HepG2 (cell line): ENCODE data around the gene ZBP1. TPM values are rescaled to one million over a fixed set of nuclear protein-coding genes. Genes with fewer than 3 reads are reported as not detected.

Experiments used
- ATAC-seq: fragments of 200-7000 bp; cut with Tn5 transposase; 3 replicates; pipeline ENCODE4 v1.9.1; 2020; ENCODE audit warnings: mild to moderate bottlenecking, moderate library complexity
- BruUV-seq: library from RNA; stranded (reverse); fragments of 400-500 nt; replicated peaks from 2 replicates; lab custom pipeline; 2021; lab: Mats Ljungman, UMichigan
- CTCF ChIA-PET: fragments of 300-600 bp; formaldehyde crosslinking; extraction: SDS; loops from one replicate; lab custom pipeline; 2021; ENCODE audit warnings: low total read pairs, inconsistent platforms, low intra/inter-chr PET ratio; lab: Yijun Ruan, JAX
- POLR2A ChIA-PET: fragments of 350-600 bp; sonication (Branson Sonifier 250); formaldehyde crosslinking; loops from one replicate; lab custom pipeline; 2020; ENCODE audit warnings: antibody characterized with exemption, inconsistent platforms; lab: Yijun Ruan, JAX
- DNase-seq: peaks from one replicate; pipeline ENCODE4 v3.0.0-alpha.2; 2015; ENCODE audit warnings: low spot score
- FAIRE-seq: peaks from 3 replicates; lab custom pipeline; 2011; peaks lifted over from hg19 to GRCh38; lab: Jason Lieb, UNC
- H2AFZ ChIP-seq: one replicate; pipeline ENCODE4 v1.6.1; 2011; ENCODE audit warnings: low read length, inconsistent platforms
- H3K27ac ChIP-seq: fragments of 300-600 bp; 3 replicates; pipeline ENCODE4 v1.8.0; 2011; ENCODE audit warnings: mixed run types, mild to moderate bottlenecking, mixed read lengths, low read length, inconsistent platforms; ENCODE audit not compliant: insufficient read depth; ENCODE audit errors: extremely low read length
- H3K27me3 ChIP-seq, 2 experiments: fragments of 200-600 bp in 1 of 2; 2 replicates in 1 of 2; 3 replicates in 1 of 2; pipeline versions ENCODE4 v1.6.0 to v1.8.0; 2011; ENCODE audit warnings: low read length in 2 of 2, mild to moderate bottlenecking in 2 of 2, moderate library complexity in 2 of 2, inconsistent platforms in 1 of 2; ENCODE audit not compliant: insufficient read depth in 2 of 2, control insufficient read depth in 1 of 2
- H3K36me3 ChIP-seq, 2 experiments: fragments of 200-600 bp in 1 of 2; replicated peaks in 1 of 2; 2 replicates in 1 of 2; 3 replicates in 1 of 2; pipeline versions ENCODE4 v1.5.1 to v1.8.0; 2011; ENCODE audit warnings: low read length in 2 of 2, inconsistent platforms in 1 of 2; ENCODE audit not compliant: insufficient read depth in 2 of 2, control insufficient read depth in 1 of 2
- H3K4me1 ChIP-seq: 2 replicates; pipeline ENCODE4 v1.5.1; 2012; ENCODE audit warnings: low read length, inconsistent platforms; ENCODE audit not compliant: insufficient read depth
- H3K4me2 ChIP-seq: 2 replicates; pipeline ENCODE4 v1.6.0; 2011; ENCODE audit warnings: low read depth, low read length, inconsistent platforms
- H3K4me3 ChIP-seq, 3 experiments: fragments of 200-600 bp in 1 of 3; sonication (generic), shearing (Covaris generic) in 1 of 3; replicated peaks in 1 of 3; 2 replicates each; pipeline ENCODE4 v1.5.1; 2011 to 2016; ENCODE audit warnings: low read length in 3 of 3, inconsistent platforms in 2 of 3, low read depth in 2 of 3, mild to moderate bottlenecking in 2 of 3, control low read depth in 1 of 3, mixed read lengths in 1 of 3; ENCODE audit not compliant: insufficient read depth in 1 of 3
- H3K79me2 ChIP-seq: one replicate; pipeline ENCODE4 v1.6.1; 2011; ENCODE audit warnings: low read length, inconsistent platforms; ENCODE audit not compliant: insufficient read depth
- H3K9ac ChIP-seq: 2 replicates; pipeline ENCODE4 v1.6.0; 2011; ENCODE audit warnings: mild to moderate bottlenecking, low read depth, low read length, inconsistent platforms; ENCODE audit not compliant: insufficient read depth
- H3K9me3 ChIP-seq: 2 replicates; pipeline ENCODE4 v1.5.1; 2012; ENCODE audit warnings: mild to moderate bottlenecking, low read length
- H4K20me1 ChIP-seq: 2 replicates; pipeline ENCODE4 v1.6.0; 2011; ENCODE audit warnings: inconsistent platforms, mild to moderate bottlenecking, low read length, moderate library complexity; ENCODE audit not compliant: insufficient read depth
- ATF7-NPFF ChIP-seq: sonication (generic); formaldehyde crosslinking; IDR thresholded peaks from 2 replicates; pipeline ENCODE4 v1.8.1; 2023; ENCODE audit warnings: mild to moderate bottlenecking, low read depth, missing genetic modification reagents, moderate library complexity
- ETV6 ChIP-seq: sonication (generic); formaldehyde crosslinking; conservative IDR thresholded peaks from 2 replicates; pipeline ENCODE4 v1.4.0; 2020; ENCODE audit warnings: missing genetic modification reagents
- KLF6 ChIP-seq: IDR thresholded peaks from 2 replicates; pipeline ENCODE4 v1.8.0; 2016; ENCODE audit warnings: missing biosample characterization, missing genetic modification reagents
- NFE2 ChIP-seq: sonication (generic); formaldehyde crosslinking; IDR thresholded peaks from 2 replicates; pipeline ENCODE4 v1.4.0; 2020; ENCODE audit warnings: missing genetic modification reagents
- RXRB ChIP-seq: IDR thresholded peaks from 2 replicates; pipeline ENCODE4 v1.6.1; 2016; ENCODE audit warnings: borderline replicate concordance, missing genetic modification reagents, missing compliant biosample characterization
- TARDBP ChIP-seq: sonication (generic); formaldehyde crosslinking; IDR thresholded peaks from 2 replicates; pipeline ENCODE4 v1.8.0; 2022; ENCODE audit warnings: mild to moderate bottlenecking, missing genetic modification reagents
- THRA ChIP-seq: sonication (generic); formaldehyde crosslinking; IDR thresholded peaks from 2 replicates; pipeline ENCODE4 v1.4.0; 2020; ENCODE audit warnings: missing genetic modification reagents, borderline replicate concordance
- ZNF136 ChIP-seq: sonication (generic); formaldehyde crosslinking; IDR thresholded peaks from 2 replicates; pipeline ENCODE4 v1.8.1; 2022; ENCODE audit warnings: low read depth, mild to moderate bottlenecking, moderate library complexity, missing genetic modification reagents
- ZNF235 ChIP-seq: sonication (generic); formaldehyde crosslinking; IDR thresholded peaks from 2 replicates; pipeline ENCODE4 v1.8.1; 2023; ENCODE audit warnings: mild to moderate bottlenecking, missing genetic modification reagents, borderline replicate concordance
- ZNF343 ChIP-seq: sonication (generic); formaldehyde crosslinking; IDR thresholded peaks from 2 replicates; pipeline ENCODE4 v1.4.0; 2020; ENCODE audit warnings: mild to moderate bottlenecking, missing genetic modification reagents
- ZNF703 ChIP-seq: sonication (generic); formaldehyde crosslinking; IDR thresholded peaks from 2 replicates; pipeline ENCODE4 v1.5.1; 2020; ENCODE audit warnings: missing genetic modification reagents, mild to moderate bottlenecking, moderate library complexity, borderline replicate concordance
- ZNF781 ChIP-seq: sonication (generic); formaldehyde crosslinking; IDR thresholded peaks from 2 replicates; pipeline ENCODE4 v1.5.1; 2020; ENCODE audit warnings: borderline replicate concordance, mild to moderate bottlenecking, missing genetic modification reagents; ENCODE audit errors: not compliant biosample characterization
- ZSCAN31 ChIP-seq: sonication (generic); formaldehyde crosslinking; IDR thresholded peaks from 2 replicates; pipeline ENCODE4 v1.5.0; 2020; ENCODE audit warnings: low read depth, mild to moderate bottlenecking, missing genetic modification reagents
- WGBS: methylation state at CpG from one replicate; pipeline ENCODE4 v1.1.6; 2017; ENCODE audit warnings: low lambda C conversion rate; 5-methylcytosine and 5-hydroxymethylcytosine counted together
- in situ Hi-C: cut with HindIII; loops from 2 replicates; pipeline ENCODE4 v1.10.0; 2017; ENCODE audit warnings: low pct_unique_long_range_greater_than_20kb; ENCODE audit not compliant: extremely low pct_ligation_motif_present
- intact Hi-C: fragments of 100-400 bp; cut with micrococcal nuclease; formaldehyde crosslinking; loops from one replicate; pipeline ENCODE4 v1.10.0; 2022; ENCODE audit not compliant: unreplicated experiment
- polyA plus RNA-seq, 8 experiments: library from polyadenylated mRNA; depleted of rRNA in 3 of 8; stranded (reverse) in 7 of 8; unstranded in 1 of 8; fragments of >200 nt; fragmentation: Illumina TruSeq in 4 of 8; extraction: Trizol in 4 of 8; gene quantifications; 2 replicates each; pipeline versions ENCODE4 v1.2.1 to v1.2.3, GENCODE V29; 2011 to 2016; ENCODE audit warnings: low read depth in 4 of 8, missing spikeins in 1 of 8, mixed read lengths in 1 of 8; ENCODE audit not compliant: insufficient read depth in 1 of 8
- total RNA-seq, 5 experiments: library from RNA; depleted of rRNA; stranded (reverse); fragments of >200 nt; fragmentation: Illumina TruSeq; extraction: Trizol; gene quantifications; 2 replicates each; pipeline ENCODE4 v1.2.3, GENCODE V29; 2016; ENCODE audit warnings: low read depth in 1 of 5
- TF ChIP-seq, protein P1 (sequence below): sonication (generic); formaldehyde crosslinking; IDR thresholded peaks from 2 replicates; pipeline ENCODE4 v1.4.0; 2020; ENCODE audit warnings: missing genetic modification reagents, borderline replicate concordance

Gene ZBP1
- total and polyA plus RNA-seq, 2 of the 13 experiments (the other 11 are each of a cell fraction or from before 2014, with no cell fraction given): not detected

DNA sequence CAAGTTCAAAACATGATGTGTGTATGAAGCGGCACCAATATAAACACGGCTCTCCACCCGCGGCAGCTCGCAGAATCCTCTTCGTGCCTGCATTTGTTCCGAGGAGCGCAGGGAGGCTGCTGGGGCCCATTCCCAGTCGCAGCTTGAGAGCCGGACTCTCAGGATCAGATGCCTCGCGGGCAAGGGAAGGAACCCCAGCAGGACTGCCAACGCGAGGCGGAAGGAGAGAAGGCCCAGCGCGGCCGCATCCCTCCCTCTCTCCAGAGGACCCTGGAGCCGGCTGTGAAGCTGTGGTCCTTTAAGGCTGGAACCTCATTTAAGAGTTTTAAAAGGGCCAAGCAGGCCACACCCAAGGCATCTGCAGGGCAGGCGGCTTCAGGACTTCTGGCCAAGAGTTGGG, 44.2 kb upstream of the ZBP1 start:
- DNase-seq (no peak), FAIRE-seq (no peak), ATAC-seq (no peak)
- H3K4me2 ChIP-seq: no peak overlapping the region
- no peak overlapping the region for H2AFZ ChIP-seq
- 57% methylated on average over 20 of the region's 20 CpGs for WGBS
- H3K4me3 ChIP-seq: no peak overlapping the region
- intact Hi-C loops: no loop called here
- in situ Hi-C loops: no loop called here
- TF ChIP-seq KLF6: no peak
- H3K27me3 ChIP-seq: peaks cover 17 to 97% of the 10 kb centered on the region in 2 experiments; a peak in 4 of 5 replicates
- H3K9me3 ChIP-seq: no peaks in the 10 kb centered on the region
- H4K20me1 ChIP-seq: no peaks in the 10 kb centered on the region; the same call in 1 of the 2 replicates
- POLR2A ChIA-PET: no interaction called here
- CTCF ChIA-PET: no interaction called here
- no peak overlapping the region for H3K9ac ChIP-seq
- H3K27ac ChIP-seq: no peak overlapping the region
- no TSS peak for BruUV-seq
- no peaks in the 10 kb centered on the region for H3K4me1 ChIP-seq
- H3K79me2 ChIP-seq: no peaks in the 10 kb centered on the region
- no peaks in the 10 kb centered on the region for H3K36me3 ChIP-seq

- Histone ChIP-seq H3K9me3 (no peaks in the 10 kb centered on the region), H3K79me2 (no peaks in the 10 kb centered on the region), H3K4me3 (no peak overlapping the region), H3K9ac (no peak overlapping the region), H3K36me3 (no peaks in the 10 kb centered on the region), H2AFZ (no peak overlapping the region), H3K27me3 (peaks cover 22 to 99% of the 10 kb centered on the region in 2 experiments), H3K4me2 (no peak overlapping the region), H4K20me1 (no peaks in the 10 kb centered on the region), H3K4me1 (no peaks in the 10 kb centered on the region), H3K27ac (no peak overlapping the region)
- ChIA-PET CTCF (no interaction called here), POLR2A (no interaction called here)
- FAIRE-seq: no peak
- no peak for DNase-seq
- ATAC-seq: no peak
- intact Hi-C loops: no loop called here
- BruUV-seq: no TSS peak
- in situ Hi-C loops: no loop called here
- WGBS: 30% methylated on average over 21 of the region's 27 CpGs
- TF ChIP-seq ZNF703 (CRISPR knock-in tag) (no peak), TARDBP (CRISPR knock-in tag) (no peak), ETV6 (CRISPR knock-in tag) (no peak), ZNF781 (CRISPR knock-in tag) (no peak), ZSCAN31 (CRISPR knock-in tag) (no peak), ZNF343 (CRISPR knock-in tag) (no peak), RXRB (CRISPR knock-in tag) (no peak), NFE2 (CRISPR knock-in tag) (no peak), ZNF136 (CRISPR knock-in tag) (no peak), THRA (CRISPR knock-in tag) (no peak), ZNF235 (CRISPR knock-in tag) (no peak), ATF7-NPFF (CRISPR knock-in tag) (no peak)
- TF ChIP-seq, protein P1, sequence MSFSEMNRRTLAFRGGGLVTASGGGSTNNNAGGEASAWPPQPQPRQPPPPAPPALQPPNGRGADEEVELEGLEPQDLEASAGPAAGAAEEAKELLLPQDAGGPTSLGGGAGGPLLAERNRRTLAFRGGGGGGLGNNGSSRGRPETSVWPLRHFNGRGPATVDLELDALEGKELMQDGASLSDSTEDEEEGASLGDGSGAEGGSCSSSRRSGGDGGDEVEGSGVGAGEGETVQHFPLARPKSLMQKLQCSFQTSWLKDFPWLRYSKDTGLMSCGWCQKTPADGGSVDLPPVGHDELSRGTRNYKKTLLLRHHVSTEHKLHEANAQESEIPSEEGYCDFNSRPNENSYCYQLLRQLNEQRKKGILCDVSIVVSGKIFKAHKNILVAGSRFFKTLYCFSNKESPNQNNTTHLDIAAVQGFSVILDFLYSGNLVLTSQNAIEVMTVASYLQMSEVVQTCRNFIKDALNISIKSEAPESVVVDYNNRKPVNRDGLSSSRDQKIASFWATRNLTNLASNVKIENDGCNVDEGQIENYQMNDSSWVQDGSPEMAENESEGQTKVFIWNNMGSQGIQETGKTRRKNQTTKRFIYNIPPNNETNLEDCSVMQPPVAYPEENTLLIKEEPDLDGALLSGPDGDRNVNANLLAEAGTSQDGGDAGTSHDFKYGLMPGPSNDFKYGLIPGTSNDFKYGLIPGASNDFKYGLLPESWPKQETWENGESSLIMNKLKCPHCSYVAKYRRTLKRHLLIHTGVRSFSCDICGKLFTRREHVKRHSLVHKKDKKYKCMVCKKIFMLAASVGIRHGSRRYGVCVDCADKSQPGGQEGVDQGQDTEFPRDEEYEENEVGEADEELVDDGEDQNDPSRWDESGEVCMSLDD (CRISPR knock-in tag): no peak
Measured at GRCh38 chr20:57663681-57664451, 43.6 kb upstream of the ZBP1 start.
